Tibial nerve (tissue), 4 donors: ENCODE measurements around the gene SOX5.

Source experiments
- EP300 ChIP-seq, 2 donors: sonication (generic); formaldehyde crosslinking; IDR thresholded peaks; one replicate each; pipeline ENCODE4 v1.6.1; 2017; ENCODE audit warnings: antibody characterized with exemption in 2 of 2, mild to moderate bottlenecking in 1 of 2
- POLR2A ChIP-seq, 2 donors: fragments of 450-650 bp; IDR thresholded peaks; one replicate each; pipeline ENCODE4 v1.6.1; 2017; ENCODE audit warnings: antibody characterized with exemption in 2 of 2, mild to moderate bottlenecking in 2 of 2, moderate library complexity in 2 of 2
- TF ChIP-seq, protein P1 (sequence below), 5 experiments: fragments of 200-600 bp in 3 of 5; fragments of 450-650 bp in 2 of 5; sonication (generic) in 3 of 5; IDR thresholded peaks; one replicate each; pipeline ENCODE4 v1.5.1; 2016 to 2019; ENCODE audit warnings: antibody characterized with exemption in 5 of 5, mild to moderate bottlenecking in 3 of 5, moderate library complexity in 2 of 5

DNA sequence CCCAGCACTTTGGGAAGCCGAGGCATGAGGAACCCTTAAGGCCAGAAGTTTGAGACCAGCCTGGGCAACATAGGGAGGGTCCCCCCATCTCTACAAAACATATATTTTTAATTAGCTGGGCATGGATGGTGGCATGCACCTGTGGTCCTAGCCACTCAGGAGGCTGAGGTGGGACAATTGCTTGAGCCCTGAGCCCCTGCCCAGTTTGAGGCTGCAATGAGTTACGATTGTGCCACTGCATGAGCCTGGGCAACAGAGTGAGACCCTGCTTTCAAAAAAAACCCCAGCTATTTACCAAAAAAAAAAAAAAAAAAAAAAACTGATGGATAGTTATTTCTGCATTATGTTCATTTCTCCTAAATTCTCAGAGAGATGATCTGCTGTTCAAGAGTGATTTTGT, 230.0 kb downstream of the SOX5 start:
- TF ChIP-seq, protein P1, sequence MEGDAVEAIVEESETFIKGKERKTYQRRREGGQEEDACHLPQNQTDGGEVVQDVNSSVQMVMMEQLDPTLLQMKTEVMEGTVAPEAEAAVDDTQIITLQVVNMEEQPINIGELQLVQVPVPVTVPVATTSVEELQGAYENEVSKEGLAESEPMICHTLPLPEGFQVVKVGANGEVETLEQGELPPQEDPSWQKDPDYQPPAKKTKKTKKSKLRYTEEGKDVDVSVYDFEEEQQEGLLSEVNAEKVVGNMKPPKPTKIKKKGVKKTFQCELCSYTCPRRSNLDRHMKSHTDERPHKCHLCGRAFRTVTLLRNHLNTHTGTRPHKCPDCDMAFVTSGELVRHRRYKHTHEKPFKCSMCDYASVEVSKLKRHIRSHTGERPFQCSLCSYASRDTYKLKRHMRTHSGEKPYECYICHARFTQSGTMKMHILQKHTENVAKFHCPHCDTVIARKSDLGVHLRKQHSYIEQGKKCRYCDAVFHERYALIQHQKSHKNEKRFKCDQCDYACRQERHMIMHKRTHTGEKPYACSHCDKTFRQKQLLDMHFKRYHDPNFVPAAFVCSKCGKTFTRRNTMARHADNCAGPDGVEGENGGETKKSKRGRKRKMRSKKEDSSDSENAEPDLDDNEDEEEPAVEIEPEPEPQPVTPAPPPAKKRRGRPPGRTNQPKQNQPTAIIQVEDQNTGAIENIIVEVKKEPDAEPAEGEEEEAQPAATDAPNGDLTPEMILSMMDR (IDR thresholded peaks at IDR 0.05) = no peak
- no peak for TF ChIP-seq EP300 (IDR thresholded peaks at IDR 0.05)
- TF ChIP-seq POLR2A (IDR thresholded peaks at IDR 0.05) = no peak
